HepG2 (cell line): Measurements from ENCODE around the gene SPRYD4. TPM values are rescaled to one million over a fixed set of nuclear protein-coding genes. Genes with fewer than 3 reads are reported as not detected.

Experiments
- ARID3A ChIP-seq: IDR thresholded peaks from 2 replicates; pipeline ENCODE4 v1.6.1; 2012; ENCODE audit warnings: low read depth, low read length, improper control_type of control experiment
- ASH2L ChIP-seq: fragments of 300-600, 200-600 bp; sonication (generic); IDR thresholded peaks from 2 replicates; pipeline ENCODE4 v1.7.0; 2017; ENCODE audit warnings: low read depth, mild to moderate bottlenecking, moderate library complexity, mixed read lengths, low read length; ENCODE audit not compliant: insufficient read length
- FOSL1 ChIP-seq: sonication (generic); formaldehyde crosslinking; IDR thresholded peaks from 2 replicates; pipeline ENCODE4 v1.9.0; 2021; ENCODE audit warnings: missing genetic modification reagents, borderline replicate concordance
- KLF12 ChIP-seq: sonication (generic); formaldehyde crosslinking; IDR thresholded peaks from 2 replicates; pipeline ENCODE4 v1.4.0; 2020; ENCODE audit warnings: missing genetic modification reagents, borderline replicate concordance
- PRMT3 ChIP-seq: sonication (generic); formaldehyde crosslinking; IDR thresholded peaks from 2 replicates; pipeline ENCODE4 v1.8.1; 2022; ENCODE audit warnings: low read depth, mild to moderate bottlenecking, moderate library complexity, missing genetic modification reagents, borderline replicate concordance
- SNRNP70 ChIP-seq: fragments of 200-400 bp; formaldehyde crosslinking; IDR thresholded peaks from 2 replicates; pipeline ENCODE4 v1.6.1; 2017; ENCODE audit warnings: mild to moderate bottlenecking, low read depth, low read length, moderate library complexity
- SRF ChIP-seq: IDR thresholded peaks from 2 replicates; pipeline ENCODE4 v1.6.1; 2011; ENCODE audit warnings: mild to moderate bottlenecking, low read depth, low read length, moderate library complexity
- TCF12 ChIP-seq, 2 experiments: fragments of 450-650 bp in 1 of 2; sonication (generic) in 1 of 2; formaldehyde crosslinking in 1 of 2; IDR thresholded peaks; 2 replicates each; pipeline versions ENCODE4 v1.6.1 to v1.8.0; 2017 to 2022; ENCODE audit warnings: antibody characterized with exemption in 1 of 2, mild to moderate bottlenecking in 1 of 2, missing genetic modification reagents in 1 of 2, moderate library complexity in 1 of 2
- YY1 ChIP-seq: IDR thresholded peaks from 2 replicates; pipeline ENCODE4 v1.6.1; 2011; ENCODE audit warnings: low read length, low read depth, moderate library complexity, mild to moderate bottlenecking; ENCODE audit not compliant: insufficient read depth, insufficient replicate concordance
- ZBTB39 ChIP-seq: sonication (generic); formaldehyde crosslinking; IDR thresholded peaks from 2 replicates; pipeline ENCODE4 v1.5.0; 2020; ENCODE audit warnings: missing genetic modification reagents
- ZBTB4 ChIP-seq: sonication (generic); formaldehyde crosslinking; IDR thresholded peaks from 2 replicates; pipeline ENCODE4 v1.4.0; 2020; ENCODE audit warnings: missing genetic modification reagents, mild to moderate bottlenecking, borderline replicate concordance
- ZNF18 ChIP-seq: sonication (generic); formaldehyde crosslinking; IDR thresholded peaks from 2 replicates; pipeline ENCODE4 v1.8.0; 2022; ENCODE audit warnings: mild to moderate bottlenecking, missing genetic modification reagents; ENCODE audit not compliant: insufficient replicate concordance
- ZNF275 ChIP-seq: sonication (generic); formaldehyde crosslinking; IDR thresholded peaks from 2 replicates; pipeline ENCODE4 v1.8.0; 2022; ENCODE audit warnings: missing genetic modification reagents, mild to moderate bottlenecking, inconsistent platforms, borderline replicate concordance
- ZNF337 ChIP-seq: sonication (generic); formaldehyde crosslinking; IDR thresholded peaks from 2 replicates; pipeline ENCODE4 v1.5.1; 2020; ENCODE audit warnings: missing genetic modification reagents, low read depth, mild to moderate bottlenecking, borderline replicate concordance
- ZNF350 ChIP-seq: sonication (generic); formaldehyde crosslinking; IDR thresholded peaks from 2 replicates; pipeline ENCODE4 v1.4.0; 2020; ENCODE audit warnings: mild to moderate bottlenecking, low read depth, missing genetic modification reagents, borderline replicate concordance
- ZNF414 ChIP-seq: sonication (generic); formaldehyde crosslinking; IDR thresholded peaks from 2 replicates; pipeline ENCODE4 v1.5.0; 2020; ENCODE audit warnings: missing genetic modification reagents
- ZNF44 ChIP-seq: sonication (generic); formaldehyde crosslinking; IDR thresholded peaks from 2 replicates; pipeline ENCODE4 v1.5.1; 2020; ENCODE audit warnings: mild to moderate bottlenecking, missing genetic modification reagents
- ZNF768 ChIP-seq: sonication (generic); formaldehyde crosslinking; IDR thresholded peaks from 2 replicates; pipeline ENCODE4 v1.4.0; 2020; ENCODE audit warnings: missing genetic modification reagents
- polyA plus RNA-seq, 8 experiments: library from polyadenylated mRNA; depleted of rRNA in 3 of 8; stranded (reverse) in 7 of 8; unstranded in 1 of 8; fragments of >200 nt; fragmentation: Illumina TruSeq in 4 of 8; extraction: Trizol in 4 of 8; gene quantifications; 2 replicates each; pipeline versions ENCODE4 v1.2.1 to v1.2.3, GENCODE V29; 2011 to 2016; ENCODE audit warnings: low read depth in 4 of 8, missing spikeins in 1 of 8, mixed read lengths in 1 of 8; ENCODE audit not compliant: insufficient read depth in 1 of 8
- total RNA-seq, 5 experiments: library from RNA; depleted of rRNA; stranded (reverse); fragments of >200 nt; fragmentation: Illumina TruSeq; extraction: Trizol; gene quantifications; 2 replicates each; pipeline ENCODE4 v1.2.3, GENCODE V29; 2016; ENCODE audit warnings: low read depth in 1 of 5

SPRYD4 gene
- total and polyA plus RNA-seq, 2 of the 13 experiments (the other 11 are each of a cell fraction or from before 2014, with no cell fraction given): 3.9 to 4.5 TPM

GRCh38 chr12:56476972-56477432 lies 8.6 kb downstream of the SPRYD4 start (continued):
- TF ChIP-seq SNRNP70: no peak
- no peak for TF ChIP-seq SRF
- TF ChIP-seq YY1: no peak
- TF ChIP-seq ZNF18: no peak
- TF ChIP-seq PRMT3: no peak
- TF ChIP-seq ZNF44 (CRISPR knock-in tag): no peak
- TF ChIP-seq ZNF350 (CRISPR knock-in tag): no peak
- no peak for TF ChIP-seq ZNF768 (CRISPR knock-in tag)
- TF ChIP-seq ASH2L: no peak
- no peak for TF ChIP-seq ARID3A
- no peak for TF ChIP-seq ZNF414 (CRISPR knock-in tag)
- no peak for TF ChIP-seq TCF12 (IDR thresholded peaks at IDR 0.05)
- no peak for TF ChIP-seq TCF12 (CRISPR knock-in tag; IDR thresholded peaks at IDR 0.05)
- TF ChIP-seq KLF12 (CRISPR knock-in tag): no peak
- no peak for TF ChIP-seq FOSL1 (CRISPR knock-in tag)
- TF ChIP-seq ZBTB4 (CRISPR knock-in tag): no peak
- no peak for TF ChIP-seq ZBTB39
- TF ChIP-seq ZNF275 (CRISPR knock-in tag): no peak
- no peak for TF ChIP-seq ZNF337 (CRISPR knock-in tag)
